ENCODE results near the gene SERPINA6.

The SERPINA6 gene

DNA sequence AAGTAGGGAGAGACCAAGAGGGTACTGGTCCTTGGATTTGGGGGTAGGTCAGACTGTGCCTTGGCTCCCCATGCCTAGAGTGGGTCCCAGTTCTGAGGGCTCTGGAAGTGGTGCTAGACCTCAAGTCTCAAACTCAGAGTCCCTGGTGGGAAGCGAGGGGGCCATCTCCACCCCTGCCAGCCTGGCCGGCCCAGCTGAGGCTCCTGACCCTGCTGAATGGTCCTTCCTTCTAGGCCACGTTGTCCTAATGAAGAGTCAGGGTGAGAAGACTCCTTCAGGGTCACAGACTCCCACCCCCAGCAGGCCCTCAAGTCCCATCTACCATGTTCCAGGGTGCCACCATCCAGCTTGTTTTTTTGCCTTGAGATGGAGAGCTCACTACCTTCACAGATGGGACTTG, 12.9 kb downstream of the SERPINA6 start:
- no peak overlapping the region for H3K27ac ChIP-seq
- H3K9me3 ChIP-seq = no peaks in the 10 kb centered on the region
- no peaks in the 10 kb centered on the region for H3K4me1 ChIP-seq (ENCODE audit: control insufficient read depth in 1 of 2, insufficient read depth in 1 of 2, low read depth in 1 of 2, low read length in 1 of 2)
- no peaks in the 10 kb centered on the region for H3K36me3 ChIP-seq
- H3K4me3 ChIP-seq (ENCODE audit: low read depth in 1 of 2, low read length in 1 of 2) = no peak overlapping the region
- no peaks in the 10 kb centered on the region for H3K27me3 ChIP-seq
- TF ChIP-seq, protein P1, sequence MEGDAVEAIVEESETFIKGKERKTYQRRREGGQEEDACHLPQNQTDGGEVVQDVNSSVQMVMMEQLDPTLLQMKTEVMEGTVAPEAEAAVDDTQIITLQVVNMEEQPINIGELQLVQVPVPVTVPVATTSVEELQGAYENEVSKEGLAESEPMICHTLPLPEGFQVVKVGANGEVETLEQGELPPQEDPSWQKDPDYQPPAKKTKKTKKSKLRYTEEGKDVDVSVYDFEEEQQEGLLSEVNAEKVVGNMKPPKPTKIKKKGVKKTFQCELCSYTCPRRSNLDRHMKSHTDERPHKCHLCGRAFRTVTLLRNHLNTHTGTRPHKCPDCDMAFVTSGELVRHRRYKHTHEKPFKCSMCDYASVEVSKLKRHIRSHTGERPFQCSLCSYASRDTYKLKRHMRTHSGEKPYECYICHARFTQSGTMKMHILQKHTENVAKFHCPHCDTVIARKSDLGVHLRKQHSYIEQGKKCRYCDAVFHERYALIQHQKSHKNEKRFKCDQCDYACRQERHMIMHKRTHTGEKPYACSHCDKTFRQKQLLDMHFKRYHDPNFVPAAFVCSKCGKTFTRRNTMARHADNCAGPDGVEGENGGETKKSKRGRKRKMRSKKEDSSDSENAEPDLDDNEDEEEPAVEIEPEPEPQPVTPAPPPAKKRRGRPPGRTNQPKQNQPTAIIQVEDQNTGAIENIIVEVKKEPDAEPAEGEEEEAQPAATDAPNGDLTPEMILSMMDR (IDR thresholded peaks at IDR 0.05) = no peak

DNA sequence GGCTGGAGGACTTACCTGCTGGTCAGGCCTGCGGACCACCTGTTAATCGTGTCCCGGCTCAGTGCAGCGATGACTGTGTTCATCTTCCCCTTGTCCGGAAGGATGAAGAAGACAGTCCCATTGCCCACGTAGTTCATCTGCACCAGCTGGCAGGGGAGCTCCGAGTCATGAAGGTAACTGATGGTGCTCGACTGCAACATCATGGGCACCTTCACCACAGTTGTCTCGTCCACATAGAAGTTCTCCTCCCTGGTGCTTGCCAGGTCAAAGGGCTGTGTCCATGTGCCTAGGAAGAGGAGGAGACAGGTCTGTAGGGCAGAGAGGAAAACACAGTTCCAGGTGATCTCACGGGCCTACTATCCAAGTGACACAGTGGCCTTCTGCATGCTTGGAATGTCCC, 13.4 kb downstream of the SERPINA6 start:
- no peaks in the 10 kb centered on the region for H3K27me3 ChIP-seq
- no peaks in the 10 kb centered on the region for H3K36me3 ChIP-seq
- H3K4me3 ChIP-seq (ENCODE audit: low read depth in 1 of 2, low read length in 1 of 2) = no peak overlapping the region
- H3K27ac ChIP-seq = no peak overlapping the region
- H3K9me3 ChIP-seq = no peaks in the 10 kb centered on the region
- H3K4me1 ChIP-seq (ENCODE audit: control insufficient read depth in 1 of 2, insufficient read depth in 1 of 2, low read depth in 1 of 2, low read length in 1 of 2) = no peaks in the 10 kb centered on the region
- TF ChIP-seq, protein P1 (IDR thresholded peaks at IDR 0.05) = no peak

DNA sequence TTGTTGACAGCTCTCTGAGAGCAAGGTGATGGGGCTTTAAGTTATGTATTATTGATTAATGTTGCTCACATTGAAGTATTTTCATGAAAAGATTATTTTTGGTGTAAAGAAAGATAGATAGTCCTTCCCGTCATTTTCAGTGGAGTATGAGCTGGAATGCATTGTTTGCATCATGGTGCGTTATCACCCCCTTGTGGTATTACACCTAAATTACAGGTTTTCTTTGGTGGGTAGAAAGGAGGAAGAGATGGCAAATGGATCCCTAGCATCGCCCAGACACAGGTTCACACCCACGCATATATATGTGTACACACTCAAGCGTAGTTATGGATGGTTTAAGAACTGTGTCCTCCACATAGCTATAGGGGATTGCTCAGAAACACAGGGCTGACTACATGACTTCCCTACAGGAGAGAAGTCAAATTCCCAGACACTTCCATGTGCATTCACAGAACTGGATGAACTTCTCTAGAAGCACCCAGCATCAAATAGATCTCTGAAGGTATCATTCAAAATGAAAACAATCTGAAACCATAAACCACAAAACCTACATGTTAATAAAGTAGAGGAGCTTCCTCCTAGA, 15.6 kb downstream of the SERPINA6 start:
- Histone ChIP-seq H3K27ac (no peak overlapping the region), H3K9me3 (no peaks in the 10 kb centered on the region), H3K4me3 (ENCODE audit: low read depth in 1 of 2, low read length in 1 of 2) (no peak overlapping the region), H3K27me3 (no peaks in the 10 kb centered on the region), H3K4me1 (ENCODE audit: control insufficient read depth in 1 of 2, insufficient read depth in 1 of 2, low read depth in 1 of 2, low read length in 1 of 2) (no peaks in the 10 kb centered on the region), H3K36me3 (no peaks in the 10 kb centered on the region)
- TF ChIP-seq, protein P1 (IDR thresholded peaks at IDR 0.05) = no peak

DNA sequence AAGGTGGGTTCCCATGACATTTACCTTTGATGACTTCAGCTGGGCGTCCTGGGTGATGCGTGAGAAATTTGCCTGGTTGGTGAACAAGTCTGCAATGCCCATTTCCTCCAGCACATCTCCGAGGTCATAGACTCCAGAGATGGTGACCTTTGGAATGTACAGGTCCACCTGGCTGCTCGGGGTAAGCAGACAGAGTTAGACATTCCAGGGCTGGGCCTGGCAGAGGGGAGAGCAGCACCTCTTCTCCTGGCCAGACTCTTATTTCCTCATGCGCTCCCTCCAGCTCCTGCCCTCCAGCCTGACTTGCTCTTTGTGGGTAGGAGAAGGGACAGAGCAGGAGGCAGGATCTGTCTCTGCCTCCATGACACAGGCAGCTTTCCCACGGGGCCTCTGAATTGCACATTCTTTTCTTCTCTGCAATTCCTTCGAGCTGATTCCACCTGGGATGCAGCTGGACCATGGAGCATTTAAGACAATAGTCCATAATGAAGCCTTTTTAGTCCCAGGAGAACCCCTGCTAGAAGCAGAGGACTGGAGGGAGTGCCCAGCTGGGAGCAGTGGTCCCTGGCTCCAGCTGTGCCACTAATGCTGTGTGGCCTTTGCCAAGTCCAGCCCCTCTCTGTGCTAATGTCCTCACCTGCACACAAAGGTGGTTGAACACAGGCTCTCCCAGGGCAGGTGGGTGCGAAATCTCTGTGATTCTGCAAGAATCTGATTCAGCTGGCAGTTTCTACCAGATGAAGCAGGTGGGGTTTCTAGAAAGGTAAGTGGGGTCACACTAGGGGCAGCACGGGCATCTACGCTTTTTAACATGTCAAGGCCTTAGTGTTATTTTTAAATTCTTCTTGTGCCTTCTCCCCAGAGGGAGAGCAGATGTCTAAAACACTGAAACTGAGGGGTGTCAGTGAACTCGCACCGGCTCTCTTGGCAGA, 16.8 kb downstream of the SERPINA6 start:
- Histone ChIP-seq H3K9me3 (no peaks in the 10 kb centered on the region), H3K27ac (no peak overlapping the region), H3K27me3 (no peaks in the 10 kb centered on the region), H3K4me1 (ENCODE audit: control insufficient read depth in 1 of 2, insufficient read depth in 1 of 2, low read depth in 1 of 2, low read length in 1 of 2) (no peaks in the 10 kb centered on the region), H3K36me3 (no peaks in the 10 kb centered on the region), H3K4me3 (ENCODE audit: low read depth in 1 of 2, low read length in 1 of 2) (no peak overlapping the region)
- TF ChIP-seq, protein P1 (IDR thresholded peaks at IDR 0.05) = no peak

DNA sequence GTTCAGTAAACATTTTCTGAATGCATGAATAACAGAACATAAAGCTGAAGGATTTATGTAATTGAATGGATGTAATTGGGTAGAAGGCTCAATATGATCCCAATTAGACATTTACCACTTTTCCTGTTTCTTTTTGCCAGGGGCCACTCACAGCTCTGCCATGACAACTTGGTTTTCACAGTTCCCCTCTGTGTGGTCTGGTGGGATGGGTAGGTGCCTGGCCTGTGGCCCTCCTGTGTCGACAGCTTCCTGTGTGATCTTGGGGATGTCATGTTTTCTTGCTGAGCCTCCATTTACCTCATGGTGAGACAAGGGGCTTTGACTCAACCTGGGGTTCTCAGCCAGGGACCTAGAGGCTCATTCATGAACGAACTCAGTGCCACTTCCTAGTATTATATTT, 17.5 kb downstream of the SERPINA6 start:
- no peaks in the 10 kb centered on the region for H3K9me3 ChIP-seq
- H3K27me3 ChIP-seq = no peaks in the 10 kb centered on the region

More for the DNA sequence above, 17.5 kb downstream of the SERPINA6 start:
- Histone ChIP-seq H3K4me3 (ENCODE audit: low read depth in 1 of 2, low read length in 1 of 2) (no peak overlapping the region), H3K36me3 (no peaks in the 10 kb centered on the region), H3K27ac (no peak overlapping the region), H3K4me1 (ENCODE audit: control insufficient read depth in 1 of 2, insufficient read depth in 1 of 2, low read depth in 1 of 2, low read length in 1 of 2) (no peaks in the 10 kb centered on the region)
- TF ChIP-seq, protein P1 (IDR thresholded peaks at IDR 0.05) = no peak
